ENCODE results near the gene TMEM255A.

TMEM255A gene

GRCh38 chrX:120304256-120304655 lies 7.0 kb downstream of the TMEM255A start:
- H3K9ac ChIP-seq (ENCODE audit: low read length) = peak overlapping the region; percentile 39
- no peak overlapping the region for H3K4me3 ChIP-seq (ENCODE audit: insufficient read depth, low read length, poor library complexity, severe bottlenecking)
- peak overlapping the region; percentile 65 for H3K4me2 ChIP-seq (ENCODE audit: low read depth, low read length, poor library complexity, severe bottlenecking)
- H2AFZ ChIP-seq (ENCODE audit: low read depth, low read length, severe bottlenecking) = peak overlapping the region; percentile 91
- H3F3A ChIP-seq (ENCODE audit: insufficient read depth) = no peaks in the 10 kb centered on the region
- no peaks in the 10 kb centered on the region for H3K9me3 ChIP-seq (ENCODE audit: insufficient read depth, low read length)
- TF ChIP-seq EZH2phosphoT487 (conservative IDR thresholded peaks at IDR 0.05; ENCODE audit: low read length) = no peak
- TF ChIP-seq, protein P1, sequence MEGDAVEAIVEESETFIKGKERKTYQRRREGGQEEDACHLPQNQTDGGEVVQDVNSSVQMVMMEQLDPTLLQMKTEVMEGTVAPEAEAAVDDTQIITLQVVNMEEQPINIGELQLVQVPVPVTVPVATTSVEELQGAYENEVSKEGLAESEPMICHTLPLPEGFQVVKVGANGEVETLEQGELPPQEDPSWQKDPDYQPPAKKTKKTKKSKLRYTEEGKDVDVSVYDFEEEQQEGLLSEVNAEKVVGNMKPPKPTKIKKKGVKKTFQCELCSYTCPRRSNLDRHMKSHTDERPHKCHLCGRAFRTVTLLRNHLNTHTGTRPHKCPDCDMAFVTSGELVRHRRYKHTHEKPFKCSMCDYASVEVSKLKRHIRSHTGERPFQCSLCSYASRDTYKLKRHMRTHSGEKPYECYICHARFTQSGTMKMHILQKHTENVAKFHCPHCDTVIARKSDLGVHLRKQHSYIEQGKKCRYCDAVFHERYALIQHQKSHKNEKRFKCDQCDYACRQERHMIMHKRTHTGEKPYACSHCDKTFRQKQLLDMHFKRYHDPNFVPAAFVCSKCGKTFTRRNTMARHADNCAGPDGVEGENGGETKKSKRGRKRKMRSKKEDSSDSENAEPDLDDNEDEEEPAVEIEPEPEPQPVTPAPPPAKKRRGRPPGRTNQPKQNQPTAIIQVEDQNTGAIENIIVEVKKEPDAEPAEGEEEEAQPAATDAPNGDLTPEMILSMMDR (IDR thresholded peaks at IDR 0.05; ENCODE audit: insufficient read depth, low read length, poor library complexity, severe bottlenecking) = no peak
- H3K9me2 ChIP-seq (replicated peaks; ENCODE audit: insufficient read depth, low read length) = no peaks in the 10 kb centered on the region
- no peaks in the 10 kb centered on the region for H4K20me1 ChIP-seq (ENCODE audit: low read depth, low read length)
- H3K27me3 ChIP-seq (ENCODE audit: low read length) = no peaks in the 10 kb centered on the region
- no peaks in the 10 kb centered on the region for H3K36me3 ChIP-seq (ENCODE audit: low read length)
- peak overlapping the region; percentile 32 for H3K27ac ChIP-seq (ENCODE audit: low read depth, low read length)
- no peaks in the 10 kb centered on the region for H3K79me2 ChIP-seq (ENCODE audit: insufficient read depth, low read length)

DNA sequence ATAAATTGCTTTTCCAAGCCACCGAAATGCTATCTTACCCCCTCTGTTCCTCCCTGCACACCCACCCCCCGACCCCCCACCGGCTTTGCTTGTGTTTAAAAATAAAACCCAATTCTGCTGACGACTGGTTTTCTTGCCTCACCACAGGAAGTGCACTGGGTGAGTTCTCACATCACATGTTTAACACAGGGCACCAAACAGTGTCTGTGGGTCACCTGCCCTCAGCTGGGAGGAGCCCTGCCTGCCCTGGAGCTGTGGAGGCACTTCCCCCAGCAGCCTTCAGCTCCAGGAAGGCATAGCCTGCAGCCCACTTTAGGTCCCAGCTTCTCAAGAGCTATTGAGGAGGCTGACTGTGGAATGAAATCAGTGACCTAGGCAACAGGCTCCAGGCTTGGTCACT lies 8.8 kb downstream of the TMEM255A start:
- Histone ChIP-seq H3K36me3 (ENCODE audit: low read length) (no peaks in the 10 kb centered on the region), H3K27ac (ENCODE audit: low read depth, low read length) (peak overlapping the region; percentile 63), H3K9ac (ENCODE audit: low read length) (peak overlapping the region; percentile 35), H3K4me3 (ENCODE audit: insufficient read depth, low read length, poor library complexity, severe bottlenecking) (peak overlapping the region; percentile 36), H3F3A (ENCODE audit: insufficient read depth) (no peaks in the 10 kb centered on the region), H3K9me3 (ENCODE audit: insufficient read depth, low read length) (no peaks in the 10 kb centered on the region), H3K27me3 (ENCODE audit: low read length) (no peaks in the 10 kb centered on the region), H2AFZ (ENCODE audit: low read depth, low read length, severe bottlenecking) (peak overlapping the region; percentile 86), H3K4me2 (ENCODE audit: low read depth, low read length, poor library complexity, severe bottlenecking) (peak overlapping the region; percentile 65), H3K9me2 (replicated peaks; ENCODE audit: insufficient read depth, low read length) (no peaks in the 10 kb centered on the region), H4K20me1 (ENCODE audit: low read depth, low read length) (no peaks in the 10 kb centered on the region), H3K79me2 (ENCODE audit: insufficient read depth, low read length) (no peaks in the 10 kb centered on the region)
- TF ChIP-seq, protein P1 (IDR thresholded peaks at IDR 0.05; ENCODE audit: insufficient read depth, low read length, poor library complexity, severe bottlenecking) = no peak
- no peak for TF ChIP-seq EZH2phosphoT487 (conservative IDR thresholded peaks at IDR 0.05; ENCODE audit: low read length)

DNA sequence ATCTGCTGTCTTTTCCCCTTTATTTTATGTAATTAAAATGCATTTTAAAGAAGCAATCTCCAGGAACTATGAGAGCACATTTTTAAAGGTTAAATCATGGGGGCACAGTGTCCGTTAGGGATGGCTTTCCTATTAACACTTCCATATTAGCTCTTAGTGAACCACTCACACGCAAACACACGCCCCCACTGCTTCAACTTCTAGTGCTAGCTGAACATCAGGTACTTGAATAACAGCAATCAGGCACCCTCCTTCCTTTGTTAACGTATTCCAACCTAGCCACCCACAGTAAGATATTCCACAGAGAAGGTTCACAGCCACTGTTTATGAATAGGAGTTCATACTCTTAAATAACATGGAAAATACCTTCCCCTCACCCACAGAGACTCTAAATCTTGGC lies 9.3 kb downstream of the TMEM255A start:
- H3K27ac ChIP-seq (ENCODE audit: low read depth, low read length) = peak overlapping the region; percentile 57
- no peaks in the 10 kb centered on the region for H3K36me3 ChIP-seq (ENCODE audit: low read length)
- peak overlapping the region; percentile 33 for H3K9ac ChIP-seq (ENCODE audit: low read length)
- TF ChIP-seq, protein P1 (IDR thresholded peaks at IDR 0.05; ENCODE audit: insufficient read depth, low read length, poor library complexity, severe bottlenecking) = no peak
- no peak for TF ChIP-seq EZH2phosphoT487 (conservative IDR thresholded peaks at IDR 0.05; ENCODE audit: low read length)
- H2AFZ ChIP-seq (ENCODE audit: low read depth, low read length, severe bottlenecking) = peak overlapping the region; percentile 10
- no peak overlapping the region for H3K4me3 ChIP-seq (ENCODE audit: insufficient read depth, low read length, poor library complexity, severe bottlenecking)
- H4K20me1 ChIP-seq (ENCODE audit: low read depth, low read length) = no peaks in the 10 kb centered on the region
- no peaks in the 10 kb centered on the region for H3K27me3 ChIP-seq (ENCODE audit: low read length)
- H3K9me3 ChIP-seq (ENCODE audit: insufficient read depth, low read length) = no peaks in the 10 kb centered on the region
- H3F3A ChIP-seq (ENCODE audit: insufficient read depth) = no peaks in the 10 kb centered on the region
- peak overlapping the region; percentile 65 for H3K4me2 ChIP-seq (ENCODE audit: low read depth, low read length, poor library complexity, severe bottlenecking)
- H3K9me2 ChIP-seq (replicated peaks; ENCODE audit: insufficient read depth, low read length) = no peaks in the 10 kb centered on the region
- H3K79me2 ChIP-seq (ENCODE audit: insufficient read depth, low read length) = no peaks in the 10 kb centered on the region

All from SU-DHL-6 (cell line).